ENCODE measurements around the gene UACA.

The UACA gene

DNA sequence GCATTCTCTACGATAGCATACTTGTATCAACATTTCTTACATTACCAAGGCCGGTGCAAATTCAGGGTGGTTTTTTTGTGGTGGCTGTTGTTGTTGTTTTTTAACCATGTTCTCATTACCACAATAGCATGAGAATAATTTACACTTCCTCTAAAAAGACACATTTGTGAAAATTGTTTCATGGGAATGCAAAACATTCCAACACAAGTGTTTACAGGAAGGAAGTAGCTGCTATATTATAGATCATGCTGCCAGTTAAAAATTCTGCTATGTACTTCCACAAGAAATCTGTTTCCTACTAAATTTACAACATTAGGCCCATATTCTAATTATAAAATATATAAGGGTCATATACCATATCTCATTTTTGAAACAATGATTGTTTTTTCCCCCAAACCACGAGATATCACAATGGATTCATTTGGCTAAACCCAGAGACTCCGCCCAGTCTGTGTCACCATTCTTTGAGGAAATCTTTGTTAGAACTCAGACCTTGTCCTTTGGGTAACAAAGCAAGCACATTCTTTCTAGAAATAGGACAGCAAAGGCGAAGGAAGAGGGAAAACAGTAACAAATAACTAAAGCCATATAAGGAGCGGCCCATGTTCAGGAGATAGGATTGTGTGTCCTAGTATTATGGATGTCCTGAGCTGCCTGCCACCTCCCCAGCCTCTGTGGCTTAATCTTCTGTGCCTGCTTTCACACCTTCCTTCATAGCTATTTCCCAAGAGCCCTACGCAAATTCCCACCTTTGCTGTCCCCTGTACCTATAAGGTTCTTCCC lies 60.1 kb downstream of the UACA start:
- no peak overlapping the region for H3K4me3 ChIP-seq (replicated peaks in 1 of 2; ENCODE audit: low read depth in 2 of 2, low read length in 2 of 2)
- TF ChIP-seq, protein P1, sequence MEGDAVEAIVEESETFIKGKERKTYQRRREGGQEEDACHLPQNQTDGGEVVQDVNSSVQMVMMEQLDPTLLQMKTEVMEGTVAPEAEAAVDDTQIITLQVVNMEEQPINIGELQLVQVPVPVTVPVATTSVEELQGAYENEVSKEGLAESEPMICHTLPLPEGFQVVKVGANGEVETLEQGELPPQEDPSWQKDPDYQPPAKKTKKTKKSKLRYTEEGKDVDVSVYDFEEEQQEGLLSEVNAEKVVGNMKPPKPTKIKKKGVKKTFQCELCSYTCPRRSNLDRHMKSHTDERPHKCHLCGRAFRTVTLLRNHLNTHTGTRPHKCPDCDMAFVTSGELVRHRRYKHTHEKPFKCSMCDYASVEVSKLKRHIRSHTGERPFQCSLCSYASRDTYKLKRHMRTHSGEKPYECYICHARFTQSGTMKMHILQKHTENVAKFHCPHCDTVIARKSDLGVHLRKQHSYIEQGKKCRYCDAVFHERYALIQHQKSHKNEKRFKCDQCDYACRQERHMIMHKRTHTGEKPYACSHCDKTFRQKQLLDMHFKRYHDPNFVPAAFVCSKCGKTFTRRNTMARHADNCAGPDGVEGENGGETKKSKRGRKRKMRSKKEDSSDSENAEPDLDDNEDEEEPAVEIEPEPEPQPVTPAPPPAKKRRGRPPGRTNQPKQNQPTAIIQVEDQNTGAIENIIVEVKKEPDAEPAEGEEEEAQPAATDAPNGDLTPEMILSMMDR (IDR thresholded peaks at IDR 0.05; ENCODE audit: low read depth, low read length): no peak
- DNase-seq (ENCODE audit: low read depth in 2 of 2): peak; percentile 28 to 61

DNA sequence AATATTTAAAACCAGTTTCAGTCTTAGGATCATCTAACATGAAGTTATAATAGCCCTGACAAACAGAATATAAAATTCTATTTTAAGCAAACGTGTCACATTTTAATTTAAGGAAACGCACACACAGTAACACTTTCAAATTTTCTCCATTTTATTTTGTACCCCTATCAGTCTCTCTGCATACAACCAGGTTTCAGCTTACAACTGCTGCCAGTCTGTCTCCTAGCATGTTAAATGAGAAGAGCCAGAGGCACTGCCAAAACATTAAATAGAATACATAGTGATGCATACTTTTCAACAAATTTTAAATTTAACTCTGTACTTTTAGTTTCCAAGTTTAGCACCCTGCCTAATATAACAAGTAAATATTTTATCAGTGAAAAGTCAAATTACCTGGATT lies 60.8 kb downstream of the UACA start:
- H3K4me3 ChIP-seq (replicated peaks in 1 of 2; ENCODE audit: low read depth in 2 of 2, low read length in 2 of 2): peak overlapping the region in 1 of 2 donors; percentile 46
- no peak for DNase-seq (ENCODE audit: low read depth in 2 of 2)
- TF ChIP-seq, protein P1 (IDR thresholded peaks at IDR 0.05; ENCODE audit: low read depth, low read length): no peak

DNA sequence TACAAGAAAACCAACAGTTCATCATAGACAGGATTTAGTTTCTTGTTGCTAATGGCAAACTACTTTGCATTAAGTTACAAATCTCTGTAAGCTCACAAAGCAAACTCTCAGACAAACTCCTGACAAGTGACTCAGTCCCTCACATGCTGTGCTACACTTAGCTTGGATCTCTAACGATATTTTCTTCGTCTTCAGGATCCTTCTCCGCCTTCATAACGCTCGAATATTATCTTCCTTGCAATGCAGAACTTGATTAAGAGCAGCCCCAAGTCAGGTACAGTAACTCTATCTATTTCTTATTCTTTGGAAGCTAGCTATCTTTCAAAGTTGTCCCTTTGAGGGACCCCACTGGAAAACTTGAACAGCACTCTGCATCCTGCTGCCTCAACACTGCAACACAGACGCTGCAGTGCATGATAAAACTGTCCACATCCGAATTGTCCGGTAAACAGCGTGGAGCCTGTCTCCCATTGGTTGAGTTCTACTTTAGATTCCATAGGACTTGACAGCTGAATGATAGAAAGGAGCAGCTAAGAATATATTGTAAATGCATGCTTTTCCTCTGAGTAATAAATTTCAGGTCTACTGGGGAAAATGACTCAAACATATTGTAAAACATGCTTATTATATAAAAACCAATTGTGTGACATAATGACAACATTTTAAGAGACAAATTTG lies 61.3 kb downstream of the UACA start:
- peak; percentile 60 to 78 for DNase-seq (ENCODE audit: low read depth in 2 of 2)
- peak overlapping the region; percentile 20 to 46 for H3K4me3 ChIP-seq (replicated peaks in 1 of 2; ENCODE audit: low read depth in 2 of 2, low read length in 2 of 2)
- TF ChIP-seq, protein P1 (IDR thresholded peaks at IDR 0.05; ENCODE audit: low read depth, low read length): no peak

DNA sequence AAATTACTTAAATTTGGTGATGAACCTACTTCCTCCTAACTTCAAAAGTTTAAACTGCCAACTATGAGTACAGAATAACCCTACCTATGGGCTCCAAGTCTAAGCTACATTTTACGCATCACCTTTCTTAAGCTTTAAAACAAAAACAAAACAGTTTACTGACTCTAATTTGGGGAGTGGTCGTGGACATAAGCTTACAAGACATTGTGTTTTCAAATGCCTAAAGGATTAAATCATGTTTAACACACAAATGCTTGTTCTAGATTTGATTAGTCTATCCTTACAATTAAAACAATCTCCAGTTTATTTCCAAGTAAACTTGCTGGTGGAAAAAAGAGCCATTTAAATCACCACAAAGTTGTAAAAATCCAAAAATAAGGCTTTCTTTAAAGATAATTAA lies 62.2 kb downstream of the UACA start:
- TF ChIP-seq, protein P1 (IDR thresholded peaks at IDR 0.05; ENCODE audit: low read depth, low read length): no peak
- no peak overlapping the region for H3K4me3 ChIP-seq (replicated peaks in 1 of 2; ENCODE audit: low read depth in 2 of 2, low read length in 2 of 2)
- no peak for DNase-seq (ENCODE audit: low read depth in 2 of 2)

DNA sequence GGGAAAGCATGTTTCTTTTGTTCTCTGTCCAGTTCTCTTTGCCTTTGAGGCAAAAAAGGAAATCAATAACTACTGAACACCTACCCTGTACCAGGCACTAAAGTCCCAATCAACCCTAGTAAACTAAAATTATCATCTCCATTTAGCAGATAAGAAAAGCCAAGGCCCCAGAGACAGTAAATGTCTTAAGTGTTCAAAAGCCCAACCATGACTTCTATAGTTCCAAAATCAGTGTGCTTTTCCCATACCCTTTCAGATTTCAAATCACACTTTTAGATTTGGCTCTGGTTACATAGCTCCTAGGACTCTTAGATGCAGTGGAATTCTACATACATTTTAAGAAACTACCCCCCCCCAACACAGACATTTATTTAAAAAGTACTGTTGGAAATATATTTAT lies 63.5 kb downstream of the UACA start:
- no peak overlapping the region for H3K4me3 ChIP-seq (replicated peaks in 1 of 2; ENCODE audit: low read depth in 2 of 2, low read length in 2 of 2)
- TF ChIP-seq, protein P1 (IDR thresholded peaks at IDR 0.05; ENCODE audit: low read depth, low read length): no peak
- DNase-seq (ENCODE audit: low read depth in 2 of 2): peak in 1 of 2 donors; percentile 20

DNA sequence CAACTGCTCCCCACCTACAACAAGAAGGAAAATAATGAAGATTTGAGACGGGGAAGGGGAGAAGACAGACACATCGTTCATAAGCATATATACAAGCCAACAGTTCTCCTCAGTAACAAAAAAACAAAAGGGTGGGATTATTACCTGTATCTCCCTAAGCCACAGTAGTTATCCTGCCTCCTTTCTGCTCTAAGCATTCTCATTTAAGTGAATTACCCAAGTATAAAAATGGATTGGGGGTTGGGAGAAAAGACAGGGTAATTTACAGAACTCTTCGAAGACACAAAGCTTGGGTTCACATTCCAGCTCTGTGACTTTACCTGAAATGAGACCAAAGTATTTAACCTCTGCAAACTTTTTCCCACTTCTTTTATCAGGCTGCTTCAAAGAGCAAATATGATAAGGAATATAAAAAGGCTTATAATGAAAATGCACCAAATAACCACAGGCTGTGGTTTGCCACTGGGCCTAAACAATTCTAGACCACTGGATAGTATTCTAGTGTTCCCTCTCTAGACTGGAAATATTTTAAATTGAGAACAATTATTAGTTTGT lies 64.4 kb downstream of the UACA start:
- H3K4me3 ChIP-seq (replicated peaks in 1 of 2; ENCODE audit: low read depth in 2 of 2, low read length in 2 of 2): no peak overlapping the region
- TF ChIP-seq, protein P1 (IDR thresholded peaks at IDR 0.05; ENCODE audit: low read depth, low read length): no peak
- DNase-seq (ENCODE audit: low read depth in 2 of 2): no peak
